ENCODE measurements around the gene ZNF491.
"Not testable (repeated sequence)": the region's sequence is repeated elsewhere in the genome, so short reads cannot be mapped to it uniquely, and the experiment has no call there.

GRCh38 chr19:11835626-11836066 is 37.3 kb downstream of the ZNF491 start:
- TF ChIP-seq, protein P1, sequence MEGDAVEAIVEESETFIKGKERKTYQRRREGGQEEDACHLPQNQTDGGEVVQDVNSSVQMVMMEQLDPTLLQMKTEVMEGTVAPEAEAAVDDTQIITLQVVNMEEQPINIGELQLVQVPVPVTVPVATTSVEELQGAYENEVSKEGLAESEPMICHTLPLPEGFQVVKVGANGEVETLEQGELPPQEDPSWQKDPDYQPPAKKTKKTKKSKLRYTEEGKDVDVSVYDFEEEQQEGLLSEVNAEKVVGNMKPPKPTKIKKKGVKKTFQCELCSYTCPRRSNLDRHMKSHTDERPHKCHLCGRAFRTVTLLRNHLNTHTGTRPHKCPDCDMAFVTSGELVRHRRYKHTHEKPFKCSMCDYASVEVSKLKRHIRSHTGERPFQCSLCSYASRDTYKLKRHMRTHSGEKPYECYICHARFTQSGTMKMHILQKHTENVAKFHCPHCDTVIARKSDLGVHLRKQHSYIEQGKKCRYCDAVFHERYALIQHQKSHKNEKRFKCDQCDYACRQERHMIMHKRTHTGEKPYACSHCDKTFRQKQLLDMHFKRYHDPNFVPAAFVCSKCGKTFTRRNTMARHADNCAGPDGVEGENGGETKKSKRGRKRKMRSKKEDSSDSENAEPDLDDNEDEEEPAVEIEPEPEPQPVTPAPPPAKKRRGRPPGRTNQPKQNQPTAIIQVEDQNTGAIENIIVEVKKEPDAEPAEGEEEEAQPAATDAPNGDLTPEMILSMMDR (IDR thresholded peaks at IDR 0.05; ENCODE audit: poor library complexity, severe bottlenecking), result not testable (repeated sequence)
- not testable (repeated sequence) for TF ChIP-seq RAD21 (conservative IDR thresholded peaks at IDR 0.05); POLR2AphosphoS5 (IDR thresholded peaks at IDR 0.05); EP300 (conservative IDR thresholded peaks at IDR 0.05; ENCODE audit: poor library complexity, severe bottlenecking); TAF1 (IDR thresholded peaks at IDR 0.05; ENCODE audit: low read depth)
- TF ChIP-seq, protein P2, sequence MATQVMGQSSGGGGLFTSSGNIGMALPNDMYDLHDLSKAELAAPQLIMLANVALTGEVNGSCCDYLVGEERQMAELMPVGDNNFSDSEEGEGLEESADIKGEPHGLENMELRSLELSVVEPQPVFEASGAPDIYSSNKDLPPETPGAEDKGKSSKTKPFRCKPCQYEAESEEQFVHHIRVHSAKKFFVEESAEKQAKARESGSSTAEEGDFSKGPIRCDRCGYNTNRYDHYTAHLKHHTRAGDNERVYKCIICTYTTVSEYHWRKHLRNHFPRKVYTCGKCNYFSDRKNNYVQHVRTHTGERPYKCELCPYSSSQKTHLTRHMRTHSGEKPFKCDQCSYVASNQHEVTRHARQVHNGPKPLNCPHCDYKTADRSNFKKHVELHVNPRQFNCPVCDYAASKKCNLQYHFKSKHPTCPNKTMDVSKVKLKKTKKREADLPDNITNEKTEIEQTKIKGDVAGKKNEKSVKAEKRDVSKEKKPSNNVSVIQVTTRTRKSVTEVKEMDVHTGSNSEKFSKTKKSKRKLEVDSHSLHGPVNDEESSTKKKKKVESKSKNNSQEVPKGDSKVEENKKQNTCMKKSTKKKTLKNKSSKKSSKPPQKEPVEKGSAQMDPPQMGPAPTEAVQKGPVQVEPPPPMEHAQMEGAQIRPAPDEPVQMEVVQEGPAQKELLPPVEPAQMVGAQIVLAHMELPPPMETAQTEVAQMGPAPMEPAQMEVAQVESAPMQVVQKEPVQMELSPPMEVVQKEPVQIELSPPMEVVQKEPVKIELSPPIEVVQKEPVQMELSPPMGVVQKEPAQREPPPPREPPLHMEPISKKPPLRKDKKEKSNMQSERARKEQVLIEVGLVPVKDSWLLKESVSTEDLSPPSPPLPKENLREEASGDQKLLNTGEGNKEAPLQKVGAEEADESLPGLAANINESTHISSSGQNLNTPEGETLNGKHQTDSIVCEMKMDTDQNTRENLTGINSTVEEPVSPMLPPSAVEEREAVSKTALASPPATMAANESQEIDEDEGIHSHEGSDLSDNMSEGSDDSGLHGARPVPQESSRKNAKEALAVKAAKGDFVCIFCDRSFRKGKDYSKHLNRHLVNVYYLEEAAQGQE (IDR thresholded peaks at IDR 0.05; ENCODE audit: borderline replicate concordance), result not testable (repeated sequence)

Data from neural cell (in vitro differentiated cells).